B cell (primary cell): ENCODE results near the gene SCYL3.

Experiments
- CTCF ChIP-seq: fragments of 200-600 bp; IDR thresholded peaks from one replicate; pipeline ENCODE4 v1.8.0; 2022; ENCODE audit warnings: antibody characterized with exemption, mild to moderate bottlenecking
- EZH2 ChIP-seq: IDR thresholded peaks from 2 replicates; pipeline ENCODE4 v1.6.1; 2012; ENCODE audit warnings: borderline replicate concordance, low read depth, mild to moderate bottlenecking, moderate library complexity, low read length; ENCODE audit not compliant: insufficient read depth, poor library complexity, severe bottlenecking

- TF ChIP-seq CTCF (no peak), EZH2 (no peak)
These were observed 48.5 kb upstream of the SCYL3 start for GRCh38 chr1:169941982-169942830.
